H1 (cell line): Measurements from ENCODE around the gene MGRN1.

Experiments
- ATF3 ChIP-seq: IDR thresholded peaks from 2 replicates; pipeline ENCODE4 v1.6.1; 2011; ENCODE audit warnings: low read depth, mild to moderate bottlenecking, low read length; ENCODE audit not compliant: insufficient read depth
- BACH1 ChIP-seq: IDR thresholded peaks from 2 replicates; pipeline ENCODE4 v1.6.1; 2012; ENCODE audit warnings: low read length, improper control_type of control experiment
- BRCA1 ChIP-seq: IDR thresholded peaks from 2 replicates; pipeline ENCODE4 v1.6.1; 2012; ENCODE audit warnings: low read depth, low read length, improper control_type of control experiment
- CTCF ChIP-seq, 3 experiments: IDR thresholded peaks; 1 replicate in 2 of 3; 2 replicates in 1 of 3; pipeline versions ENCODE4 v1.5.1 to v1.6.1; 2011; ENCODE audit warnings: low read length in 3 of 3, mild to moderate bottlenecking in 3 of 3, inconsistent platforms in 2 of 3, low read depth in 1 of 3, moderate library complexity in 1 of 3; ENCODE audit not compliant: insufficient read depth in 1 of 3; ENCODE audit errors: control extremely low read depth in 1 of 3
- E2F6 ChIP-seq: IDR thresholded peaks from 2 replicates; pipeline ENCODE4 v1.6.1; 2012; ENCODE audit warnings: inconsistent platforms
- EP300 ChIP-seq, 2 experiments: IDR thresholded peaks; 1 replicate in 1 of 2; 2 replicates in 1 of 2; pipeline ENCODE4 v1.6.1; 2011 to 2012; ENCODE audit warnings: low read depth in 2 of 2, low read length in 2 of 2, mild to moderate bottlenecking in 2 of 2, borderline replicate concordance in 1 of 2, inconsistent platforms in 1 of 2, moderate library complexity in 1 of 2
- HDAC6 ChIP-seq: IDR thresholded peaks from one replicate; pipeline ENCODE4 v1.7.1; 2012; ENCODE audit warnings: low read depth, mild to moderate bottlenecking, inconsistent platforms, low read length, moderate library complexity
- JUND ChIP-seq: IDR thresholded peaks from 2 replicates; pipeline ENCODE4 v1.6.1; 2011; ENCODE audit warnings: mild to moderate bottlenecking, improper control_type of control experiment, low read length
- MAX ChIP-seq: IDR thresholded peaks from 2 replicates; pipeline ENCODE4 v1.6.1; 2012; ENCODE audit warnings: inconsistent platforms
- POLR2A ChIP-seq, 2 experiments: IDR thresholded peaks; 1 replicate in 1 of 2; 2 replicates in 1 of 2; pipeline ENCODE4 v1.6.1; 2011; ENCODE audit warnings: low read depth in 2 of 2, low read length in 2 of 2, mild to moderate bottlenecking in 2 of 2; ENCODE audit errors: control extremely low read depth in 1 of 2
- POU5F1 ChIP-seq: IDR thresholded peaks from 2 replicates; pipeline ENCODE4 v1.6.1; 2011; ENCODE audit warnings: low read depth, mild to moderate bottlenecking, low read length, moderate library complexity
- RAD21 ChIP-seq, 2 experiments: IDR thresholded peaks in 1 of 2; conservative IDR thresholded peaks in 1 of 2; 2 replicates each; pipeline ENCODE4 v1.6.1; 2011; ENCODE audit warnings: low read depth in 2 of 2, low read length in 2 of 2, improper control_type of control experiment in 1 of 2, inconsistent platforms in 1 of 2, mild to moderate bottlenecking in 1 of 2, moderate library complexity in 1 of 2
- SP2 ChIP-seq: IDR thresholded peaks from 2 replicates; pipeline ENCODE4 v1.6.1; 2012; ENCODE audit warnings: mild to moderate bottlenecking, low read length, inconsistent platforms
- TAF1 ChIP-seq: IDR thresholded peaks from 2 replicates; pipeline ENCODE4 v1.6.1; 2011; ENCODE audit warnings: mild to moderate bottlenecking, low read depth, low read length

- TF ChIP-seq RAD21 (IDR thresholded peaks at IDR 0.05 in 1 of 2, conservative IDR thresholded peaks at IDR 0.05 in 1 of 2; ENCODE audit: low read depth in 2 of 2, low read length in 2 of 2) (no peak; a peak in 1 of 4 replicates), BACH1 (no peak), TAF1 (no peak), BRCA1 (no peak), CTCF (IDR thresholded peaks at IDR 0.05; ENCODE audit: control extremely low read depth in 1 of 3, insufficient read depth in 1 of 3, low read depth in 1 of 3, low read length in 3 of 3) (no peak), POU5F1 (no peak), ATF3 (no peak), HDAC6 (no peak), SP2 (no peak), E2F6 (no peak), EP300 (IDR thresholded peaks at IDR 0.05; ENCODE audit: borderline replicate concordance in 1 of 2, low read depth in 2 of 2, low read length in 2 of 2) (no peak; a peak in 1 of 3 replicates), POLR2A (IDR thresholded peaks at IDR 0.05; ENCODE audit: control extremely low read depth in 1 of 2, low read depth in 2 of 2, low read length in 2 of 2) (no peak), MAX (no peak), JUND (no peak)
These were observed 31.5 kb upstream of the MGRN1 start for GRCh38 chr16:4593086-4593485.
